ENCODE measurements around the gene CEP55. TPM values are rescaled to one million over a fixed set of nuclear protein-coding genes. Genes with fewer than 3 reads are reported as not detected.

The CEP55 gene
- total and polyA plus RNA-seq, 9 of the 15 experiments (the other 6 are each of a cell fraction or from before 2014, with no cell fraction given): 4.4 to 32.5 (median 18.1) TPM

DNA sequence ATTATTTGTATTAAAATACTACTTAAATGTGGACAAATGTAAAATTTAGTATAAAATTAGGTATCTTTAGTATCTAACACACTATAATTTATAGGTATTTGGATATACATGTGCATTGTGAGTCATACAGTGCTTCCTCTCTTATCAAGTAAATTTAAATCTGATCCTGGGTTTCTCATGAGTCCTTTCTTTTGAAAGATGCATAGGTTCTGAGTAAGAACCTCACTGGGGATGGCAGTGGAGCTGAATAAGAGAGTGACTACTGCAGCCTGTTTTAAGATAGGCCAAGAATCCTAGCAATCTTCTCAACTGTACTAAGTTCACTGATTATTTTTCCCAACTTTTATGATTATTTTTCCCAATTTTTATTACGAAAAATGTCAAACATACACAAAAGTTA lies 16.2 kb downstream of the CEP55 start:
- H3K9me1 ChIP-seq (ENCODE audit: control insufficient read depth, insufficient read depth, low read length): no peaks in the 10 kb centered on the region
- H3K27me3 ChIP-seq (ENCODE audit: control insufficient read depth in 2 of 2, insufficient read depth in 2 of 2, low read length in 2 of 2): no peaks in the 10 kb centered on the region
- H3K36me3 ChIP-seq (ENCODE audit: control insufficient read depth, insufficient read depth, low read length): peaks cover 25% of the 10 kb centered on the region; the same call in 2 of the 3 replicates
- no peaks in the 10 kb centered on the region for H4K20me1 ChIP-seq (replicated peaks; ENCODE audit: control insufficient read depth, insufficient read depth, low read length)
- H2AFZ ChIP-seq (ENCODE audit: low read depth, low read length): no peak overlapping the region
- no peak overlapping the region for H3K4me3 ChIP-seq
- ChIA-PET POLR2A (interaction anchor here (0.6 kb wide), 1 partner anchor 8 kb away, joined by 3 read pairs; no protein-coding TSS in a partner anchor), CTCF (ENCODE audit: low intra/inter-chr PET ratio) (interaction anchor here (2.9 kb wide), 1 partner anchor 136 kb away, joined by 25 read pairs; no protein-coding TSS in a partner anchor)
- TF ChIP-seq PHF21A (IDR thresholded peaks at IDR 0.05; ENCODE audit: borderline replicate concordance, low read depth): no peak
- intact Hi-C loops (cut with micrococcal nuclease): no loop called here
- H3K9ac ChIP-seq (ENCODE audit: insufficient read depth in 1 of 2, low read depth in 2 of 2, low read length in 2 of 2): no peak overlapping the region
- in situ Hi-C loops (cut with MboI): no loop called here
- H3K9me3 ChIP-seq (replicated peaks; ENCODE audit: control insufficient read depth, insufficient read depth, low read depth, low read length): no peaks in the 10 kb centered on the region
- FAIRE-seq (no peak), DNase-seq (ENCODE audit: extremely low read depth in 1 of 4, low spot score in 3 of 4) (no peak), ATAC-seq (no peak)
- H3K79me2 ChIP-seq (ENCODE audit: control insufficient read depth, insufficient read depth, low read length): no peaks in the 10 kb centered on the region
- no TSS peak for BruUV-seq (replicated peaks)
- 75% methylated on average over 1 of the region's 1 CpG for WGBS (ENCODE audit: insufficient coverage, low coverage, missing lambda C conversion rate)
- H3K27ac ChIP-seq (ENCODE audit: extremely low read depth, low read depth, low read length): no peak overlapping the region
- H3K4me1 ChIP-seq (replicated peaks in 1 of 2; ENCODE audit: control insufficient read depth in 2 of 2, insufficient read depth in 2 of 2, low read length in 2 of 2): no peaks in the 10 kb centered on the region
- H3K4me2 ChIP-seq (ENCODE audit: insufficient read depth, low read length): no peak overlapping the region

GRCh38 chr10:93513091-93513490 lies 16.7 kb downstream of the CEP55 start:
- Histone ChIP-seq H4K20me1 (replicated peaks; ENCODE audit: control insufficient read depth, insufficient read depth, low read length) (no peaks in the 10 kb centered on the region), H3K4me3 (no peak overlapping the region), H2AFZ (ENCODE audit: low read depth, low read length) (no peak overlapping the region), H3K4me2 (ENCODE audit: insufficient read depth, low read length) (no peak overlapping the region), H3K79me2 (ENCODE audit: control insufficient read depth, insufficient read depth, low read length) (no peaks in the 10 kb centered on the region), H3K4me1 (replicated peaks in 1 of 2; ENCODE audit: control insufficient read depth in 2 of 2, insufficient read depth in 2 of 2, low read length in 2 of 2) (no peaks in the 10 kb centered on the region), H3K27me3 (ENCODE audit: control insufficient read depth in 2 of 2, insufficient read depth in 2 of 2, low read length in 2 of 2) (no peaks in the 10 kb centered on the region), H3K9ac (ENCODE audit: insufficient read depth in 1 of 2, low read depth in 2 of 2, low read length in 2 of 2) (no peak overlapping the region), H3K9me3 (replicated peaks; ENCODE audit: control insufficient read depth, insufficient read depth, low read depth, low read length) (no peaks in the 10 kb centered on the region), H3K36me3 (ENCODE audit: control insufficient read depth, insufficient read depth, low read length) (peaks cover 27% of the 10 kb centered on the region; the same call in 2 of the 3 replicates), H3K27ac (ENCODE audit: extremely low read depth, low read depth, low read length) (no peak overlapping the region), H3K9me1 (ENCODE audit: control insufficient read depth, insufficient read depth, low read length) (no peaks in the 10 kb centered on the region)
- ChIA-PET CTCF (ENCODE audit: low intra/inter-chr PET ratio) (no interaction called here), POLR2A (interaction anchor here (0.6 kb wide), 1 partner anchor 8 kb away, joined by 3 read pairs; no protein-coding TSS in a partner anchor)
- no peak for FAIRE-seq
- no peak for ATAC-seq
- intact Hi-C loops (cut with micrococcal nuclease): no loop called here
- 0% methylated on average over 1 of the region's 1 CpG for WGBS (ENCODE audit: insufficient coverage, low coverage, missing lambda C conversion rate)
- TF ChIP-seq, protein P1, sequence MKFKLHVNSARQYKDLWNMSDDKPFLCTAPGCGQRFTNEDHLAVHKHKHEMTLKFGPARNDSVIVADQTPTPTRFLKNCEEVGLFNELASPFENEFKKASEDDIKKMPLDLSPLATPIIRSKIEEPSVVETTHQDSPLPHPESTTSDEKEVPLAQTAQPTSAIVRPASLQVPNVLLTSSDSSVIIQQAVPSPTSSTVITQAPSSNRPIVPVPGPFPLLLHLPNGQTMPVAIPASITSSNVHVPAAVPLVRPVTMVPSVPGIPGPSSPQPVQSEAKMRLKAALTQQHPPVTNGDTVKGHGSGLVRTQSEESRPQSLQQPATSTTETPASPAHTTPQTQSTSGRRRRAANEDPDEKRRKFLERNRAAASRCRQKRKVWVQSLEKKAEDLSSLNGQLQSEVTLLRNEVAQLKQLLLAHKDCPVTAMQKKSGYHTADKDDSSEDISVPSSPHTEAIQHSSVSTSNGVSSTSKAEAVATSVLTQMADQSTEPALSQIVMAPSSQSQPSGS (CRISPR knock-in tag; IDR thresholded peaks at IDR 0.05): no peak
- TF ChIP-seq PHB (CRISPR knock-in tag; IDR thresholded peaks at IDR 0.05) (no peak), ZEB2 (IDR thresholded peaks at IDR 0.05) (no peak), ZNF41 (CRISPR knock-in tag; conservative IDR thresholded peaks at IDR 0.05) (no peak), ZNF184 (CRISPR knock-in tag; IDR thresholded peaks at IDR 0.05) (no peak), FOXJ2 (tag; IDR thresholded peaks at IDR 0.05) (no peak), MTA3 (IDR thresholded peaks at IDR 0.05; ENCODE audit: borderline replicate concordance) (no peak), GABPB1 (CRISPR knock-in tag; IDR thresholded peaks at IDR 0.05) (no peak)
- TF ChIP-seq, protein P2, sequence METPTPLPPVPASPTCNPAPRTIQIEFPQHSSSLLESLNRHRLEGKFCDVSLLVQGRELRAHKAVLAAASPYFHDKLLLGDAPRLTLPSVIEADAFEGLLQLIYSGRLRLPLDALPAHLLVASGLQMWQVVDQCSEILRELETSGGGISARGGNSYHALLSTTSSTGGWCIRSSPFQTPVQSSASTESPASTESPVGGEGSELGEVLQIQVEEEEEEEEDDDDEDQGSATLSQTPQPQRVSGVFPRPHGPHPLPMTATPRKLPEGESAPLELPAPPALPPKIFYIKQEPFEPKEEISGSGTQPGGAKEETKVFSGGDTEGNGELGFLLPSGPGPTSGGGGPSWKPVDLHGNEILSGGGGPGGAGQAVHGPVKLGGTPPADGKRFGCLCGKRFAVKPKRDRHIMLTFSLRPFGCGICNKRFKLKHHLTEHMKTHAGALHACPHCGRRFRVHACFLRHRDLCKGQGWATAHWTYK (CRISPR knock-in tag; IDR thresholded peaks at IDR 0.05): no peak
- TF ChIP-seq, protein P3, sequence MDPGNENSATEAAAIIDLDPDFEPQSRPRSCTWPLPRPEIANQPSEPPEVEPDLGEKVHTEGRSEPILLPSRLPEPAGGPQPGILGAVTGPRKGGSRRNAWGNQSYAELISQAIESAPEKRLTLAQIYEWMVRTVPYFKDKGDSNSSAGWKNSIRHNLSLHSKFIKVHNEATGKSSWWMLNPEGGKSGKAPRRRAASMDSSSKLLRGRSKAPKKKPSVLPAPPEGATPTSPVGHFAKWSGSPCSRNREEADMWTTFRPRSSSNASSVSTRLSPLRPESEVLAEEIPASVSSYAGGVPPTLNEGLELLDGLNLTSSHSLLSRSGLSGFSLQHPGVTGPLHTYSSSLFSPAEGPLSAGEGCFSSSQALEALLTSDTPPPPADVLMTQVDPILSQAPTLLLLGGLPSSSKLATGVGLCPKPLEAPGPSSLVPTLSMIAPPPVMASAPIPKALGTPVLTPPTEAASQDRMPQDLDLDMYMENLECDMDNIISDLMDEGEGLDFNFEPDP (CRISPR knock-in tag; IDR thresholded peaks at IDR 0.05): no peak
- in situ Hi-C loops (cut with MboI): no loop called here
- no TSS peak for BruUV-seq (replicated peaks)
- DNase-seq (ENCODE audit: extremely low read depth in 1 of 4, low spot score in 3 of 4): no peak

Measured in K562 (cell line).